Smooth muscle cell (in vitro differentiated cells): ENCODE results near the gene SERPINB6. TPM values are rescaled to one million over a fixed set of nuclear protein-coding genes. Genes with fewer than 3 reads are reported as not detected.

Experiments used
- DNase-seq: peaks from one replicate; lab custom pipeline; 2025; ENCODE audit not compliant: unreplicated experiment; lab: John Stamatoyannopoulos, UW
- H2AFZ ChIP-seq: fragments of 200-600 bp; sonication (generic); 2 replicates; pipeline ENCODE4 v1.6.0; 2016; ENCODE audit warnings: antibody characterized with exemption, low read depth, mild to moderate bottlenecking
- H3F3A ChIP-seq: fragments of 200-600 bp; sonication (generic); 2 replicates; pipeline ENCODE4 v1.6.0; 2017; ENCODE audit warnings: antibody characterized with exemption, low read depth
- H3K27ac ChIP-seq: fragments of 200-600 bp; sonication (generic); 2 replicates; pipeline ENCODE4 v1.5.1; 2016; ENCODE audit warnings: low read depth, mild to moderate bottlenecking
- H3K27me3 ChIP-seq: fragments of 200-600 bp; sonication (generic); 2 replicates; pipeline ENCODE4 v1.6.1; 2016; ENCODE audit warnings: low read depth, mild to moderate bottlenecking
- H3K36me3 ChIP-seq: fragments of 200-600 bp; sonication (generic); 2 replicates; pipeline ENCODE4 v1.5.1; 2016; ENCODE audit warnings: low read depth
- H3K4me1 ChIP-seq: fragments of 200-600 bp; sonication (generic); 2 replicates; pipeline ENCODE4 v1.5.1; 2016; ENCODE audit warnings: low read depth
- H3K4me2 ChIP-seq: fragments of 200-600 bp; sonication (generic); 2 replicates; pipeline ENCODE4 v1.6.0; 2016; ENCODE audit warnings: mild to moderate bottlenecking
- H3K4me3 ChIP-seq: fragments of 200-600 bp; sonication (generic); 2 replicates; pipeline ENCODE4 v1.5.1; 2016; ENCODE audit warnings: mild to moderate bottlenecking
- H3K79me2 ChIP-seq: fragments of 200-600 bp; sonication (generic); 2 replicates; pipeline ENCODE4 v1.6.0; 2016; ENCODE audit warnings: low read depth, mild to moderate bottlenecking
- H3K9ac ChIP-seq: fragments of 200-600 bp; sonication (generic); 2 replicates; pipeline ENCODE4 v1.6.0; 2016; ENCODE audit warnings: low read depth
- H3K9me3 ChIP-seq: fragments of 200-600 bp; sonication (generic); replicated peaks from 2 replicates; pipeline ENCODE4 v1.5.1; 2016; ENCODE audit warnings: low read depth
- H4K20me1 ChIP-seq: fragments of 200-600 bp; sonication (generic); 2 replicates; pipeline ENCODE4 v1.6.0; 2016; ENCODE audit warnings: low read depth
- WGBS: methylation state at CpG from one replicate; pipeline ENCODE4 v1.1.7; 2016; ENCODE audit warnings: low lambda C conversion rate; 5-methylcytosine and 5-hydroxymethylcytosine counted together
- polyA plus RNA-seq: library from polyadenylated mRNA; unstranded; fragments of >200 nt; fragmentation: Nextera tagmentation; extraction: Ambion mirVana; gene quantifications from 2 replicates; pipeline ENCODE4 v1.2.1, GENCODE V29; 2016
- total RNA-seq: library from RNA; depleted of rRNA; stranded (reverse); fragments of >200 nt; gene quantifications from 2 replicates; pipeline ENCODE4 v1.2.3, GENCODE V29; 2014
- TF ChIP-seq, protein P1 (sequence below): fragments of 200-600 bp; sonication (generic); IDR thresholded peaks from 2 replicates; pipeline ENCODE4 v1.5.1; 2017; ENCODE audit warnings: borderline replicate concordance, mild to moderate bottlenecking, antibody characterized with exemption; ENCODE audit not compliant: insufficient read depth, poor library complexity, severe bottlenecking

SERPINB6 gene
- total and polyA plus RNA-seq, 2 experiments from 2014 or later, result 67.8 to 118 TPM

- no peaks in the 10 kb centered on the region for H3K9me3 ChIP-seq
- TF ChIP-seq, protein P1, sequence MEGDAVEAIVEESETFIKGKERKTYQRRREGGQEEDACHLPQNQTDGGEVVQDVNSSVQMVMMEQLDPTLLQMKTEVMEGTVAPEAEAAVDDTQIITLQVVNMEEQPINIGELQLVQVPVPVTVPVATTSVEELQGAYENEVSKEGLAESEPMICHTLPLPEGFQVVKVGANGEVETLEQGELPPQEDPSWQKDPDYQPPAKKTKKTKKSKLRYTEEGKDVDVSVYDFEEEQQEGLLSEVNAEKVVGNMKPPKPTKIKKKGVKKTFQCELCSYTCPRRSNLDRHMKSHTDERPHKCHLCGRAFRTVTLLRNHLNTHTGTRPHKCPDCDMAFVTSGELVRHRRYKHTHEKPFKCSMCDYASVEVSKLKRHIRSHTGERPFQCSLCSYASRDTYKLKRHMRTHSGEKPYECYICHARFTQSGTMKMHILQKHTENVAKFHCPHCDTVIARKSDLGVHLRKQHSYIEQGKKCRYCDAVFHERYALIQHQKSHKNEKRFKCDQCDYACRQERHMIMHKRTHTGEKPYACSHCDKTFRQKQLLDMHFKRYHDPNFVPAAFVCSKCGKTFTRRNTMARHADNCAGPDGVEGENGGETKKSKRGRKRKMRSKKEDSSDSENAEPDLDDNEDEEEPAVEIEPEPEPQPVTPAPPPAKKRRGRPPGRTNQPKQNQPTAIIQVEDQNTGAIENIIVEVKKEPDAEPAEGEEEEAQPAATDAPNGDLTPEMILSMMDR, result no peak
- H3K36me3 ChIP-seq, result no peaks in the 10 kb centered on the region
- H3K4me1 ChIP-seq, result peaks cover 3% of the 10 kb centered on the region
- H3K27ac ChIP-seq, result no peak overlapping the region
- H2AFZ ChIP-seq, result no peak overlapping the region
- H3K4me3 ChIP-seq, result no peak overlapping the region
- no peak overlapping the region for H3K9ac ChIP-seq
- H3F3A ChIP-seq, result peaks cover 14% of the 10 kb centered on the region
- DNase-seq, result no peak
- no peak overlapping the region for H3K4me2 ChIP-seq
- H3K27me3 ChIP-seq, result no peaks in the 10 kb centered on the region
- peaks cover 5% of the 10 kb centered on the region for H3K79me2 ChIP-seq
- WGBS, result 91% methylated on average over 5 of the region's 5 CpGs
- H4K20me1 ChIP-seq, result no peaks in the 10 kb centered on the region
These were observed 5.9 kb upstream of the SERPINB6 start for GRCh38 chr6:2977290-2977689.

GRCh38 chr6:2976571-2977085 lies 5.3 kb upstream of the SERPINB6 start:
- Histone ChIP-seq H4K20me1 (no peaks in the 10 kb centered on the region), H3K27ac (peak overlapping the region; percentile 26), H3K27me3 (no peaks in the 10 kb centered on the region), H3K9ac (no peak overlapping the region), H3K4me1 (peaks cover 6% of the 10 kb centered on the region), H3F3A (peaks cover 16% of the 10 kb centered on the region), H2AFZ (peak overlapping the region; percentile 65), H3K4me3 (no peak overlapping the region), H3K9me3 (no peaks in the 10 kb centered on the region), H3K36me3 (no peaks in the 10 kb centered on the region), H3K4me2 (peak overlapping the region; percentile 33), H3K79me2 (peaks cover 5% of the 10 kb centered on the region)
- TF ChIP-seq, protein P1, result no peak
- no peak for DNase-seq
- WGBS, result 62% methylated on average over 7 of the region's 7 CpGs

GRCh38 chr6:2976060-2976459 lies 4.7 kb upstream of the SERPINB6 start:
- no peak overlapping the region for H3K4me2 ChIP-seq

More at GRCh38 chr6:2976060-2976459, 4.7 kb upstream of the SERPINB6 start:
- H3K27ac ChIP-seq, result no peak overlapping the region
- peaks cover 16% of the 10 kb centered on the region for H3F3A ChIP-seq
- H3K4me3 ChIP-seq, result no peak overlapping the region
- H3K27me3 ChIP-seq, result no peaks in the 10 kb centered on the region
- no peaks in the 10 kb centered on the region for H4K20me1 ChIP-seq
- H2AFZ ChIP-seq, result no peak overlapping the region
- no peak for DNase-seq
- TF ChIP-seq, protein P1, result no peak
- no peaks in the 10 kb centered on the region for H3K9me3 ChIP-seq
- H3K4me1 ChIP-seq, result peaks cover 6% of the 10 kb centered on the region
- 97% methylated on average over 5 of the region's 5 CpGs for WGBS
- no peak overlapping the region for H3K9ac ChIP-seq
- no peaks in the 10 kb centered on the region for H3K36me3 ChIP-seq
- H3K79me2 ChIP-seq, result peaks cover 5% of the 10 kb centered on the region
